Liver (tissue), 9 donors: ENCODE measurements around the gene C3orf20. TPM values are rescaled to one million over a fixed set of nuclear protein-coding genes. Genes with fewer than 3 reads are reported as not detected.

Experiments
- DNase-seq: peaks from one replicate; pipeline ENCODE4 v3.0.0-alpha.2; 2017; ENCODE audit warnings: low spot score
- H3K27ac ChIP-seq, 2 donors: one replicate each; pipeline ENCODE4 v1.7.0; 2013; ENCODE audit warnings: inconsistent platforms in 2 of 2, low read length in 2 of 2, control low read depth in 1 of 2, low read depth in 1 of 2, mild to moderate bottlenecking in 1 of 2
- H3K27me3 ChIP-seq, 4 donors: one replicate each; pipeline versions ENCODE4 v1.6.1 to v1.7.0; 2013; ENCODE audit warnings: low read length in 3 of 4, inconsistent platforms in 1 of 4, mild to moderate bottlenecking in 1 of 4, moderate library complexity in 1 of 4; ENCODE audit not compliant: control insufficient read depth in 4 of 4, insufficient read depth in 4 of 4
- H3K36me3 ChIP-seq, 4 donors: one replicate each; pipeline versions ENCODE4 v1.6.1 to v1.7.0; 2013; ENCODE audit warnings: low read length in 3 of 4, mild to moderate bottlenecking in 3 of 4, low read depth in 1 of 4, moderate library complexity in 1 of 4; ENCODE audit not compliant: control insufficient read depth in 4 of 4, insufficient read depth in 3 of 4
- H3K4me1 ChIP-seq, 4 donors: one replicate each; pipeline versions ENCODE4 v1.6.1 to v1.7.0; 2013; ENCODE audit warnings: low read length in 3 of 4, mild to moderate bottlenecking in 3 of 4, moderate library complexity in 1 of 4; ENCODE audit not compliant: control insufficient read depth in 4 of 4, insufficient read depth in 4 of 4
- H3K4me3 ChIP-seq, 3 donors: one replicate each; pipeline versions ENCODE4 v1.6.1 to v1.7.0; 2013; ENCODE audit warnings: low read length in 3 of 3, control low read depth in 1 of 3, low read depth in 1 of 3, mild to moderate bottlenecking in 1 of 3
- H3K9ac ChIP-seq, 2 donors: one replicate each; pipeline ENCODE4 v1.7.0; 2013; ENCODE audit warnings: low read length in 2 of 2, mild to moderate bottlenecking in 2 of 2, moderate library complexity in 2 of 2, control low read depth in 1 of 2, low read depth in 1 of 2
- H3K9me3 ChIP-seq, 4 donors: one replicate each; pipeline versions ENCODE4 v1.6.1 to v1.7.0; 2013; ENCODE audit warnings: low read length in 3 of 4; ENCODE audit not compliant: control insufficient read depth in 4 of 4
- EGR1 ChIP-seq, 2 donors: IDR thresholded peaks; 2 replicates each; pipeline ENCODE4 v1.6.1; 2016 to 2018; ENCODE audit warnings: antibody characterized with exemption in 2 of 2, low read depth in 2 of 2
- FOXA1 ChIP-seq: IDR thresholded peaks from 2 replicates; pipeline ENCODE4 v1.6.1; 2016; ENCODE audit warnings: antibody characterized with exemption
- FOXA2 ChIP-seq: IDR thresholded peaks from 2 replicates; pipeline ENCODE4 v1.6.1; 2016; ENCODE audit warnings: antibody characterized with exemption
- GABPA ChIP-seq, 2 donors: IDR thresholded peaks in 1 of 2; conservative IDR thresholded peaks in 1 of 2; 2 replicates each; pipeline ENCODE4 v1.6.1; 2016; ENCODE audit warnings: antibody characterized with exemption in 2 of 2, mild to moderate bottlenecking in 1 of 2, moderate library complexity in 1 of 2
- RAD21 ChIP-seq, 2 donors: IDR thresholded peaks; 2 replicates each; pipeline ENCODE4 v1.6.1; 2016; ENCODE audit warnings: antibody characterized with exemption in 2 of 2, mild to moderate bottlenecking in 2 of 2
- SP1 ChIP-seq: IDR thresholded peaks from 2 replicates; pipeline ENCODE4 v1.6.1; 2018; ENCODE audit warnings: antibody characterized with exemption, mild to moderate bottlenecking
- TAF1 ChIP-seq: conservative IDR thresholded peaks from 2 replicates; pipeline ENCODE4 v1.6.1; 2016; ENCODE audit warnings: antibody characterized with exemption, mild to moderate bottlenecking
- YY1 ChIP-seq: IDR thresholded peaks from 2 replicates; pipeline ENCODE4 v1.6.1; 2016; ENCODE audit warnings: antibody characterized with exemption, mild to moderate bottlenecking
- WGBS: extraction: QIAGEN DNeasy Blood & Tissue Kit; methylation state at CpG from one replicate; pipeline ENCODE4 v1.1.7; 2013; 5-methylcytosine and 5-hydroxymethylcytosine counted together
- polyA plus RNA-seq, 2 donors: library from polyadenylated mRNA; stranded (reverse) in 1 of 2; unstranded in 1 of 2; fragments of 200-250 nt in 1 of 2; fragments of >200 nt in 1 of 2; fragmentation: Nextera tagmentation in 1 of 2; extraction: Ambion mirVana in 1 of 2; gene quantifications; one replicate each; pipeline versions ENCODE4 v1.2.1 to v1.2.3, GENCODE V29; 2013 to 2015
- total RNA-seq, 2 donors: library from RNA; depleted of rRNA; stranded (reverse); fragments of >200 nt; gene quantifications; one replicate each; pipeline ENCODE4 v1.2.3, GENCODE V29; 2014
- TF ChIP-seq, protein P1 (sequence below): IDR thresholded peaks from 2 replicates; pipeline ENCODE4 v1.6.1; 2016; ENCODE audit warnings: antibody characterized with exemption
- TF ChIP-seq, protein P2 (sequence below): fragments of 150-350 bp; IDR thresholded peaks from 2 replicates; pipeline ENCODE4 v1.5.1; 2017; ENCODE audit warnings: improper control_type of control experiment, low read depth, low read length; ENCODE audit not compliant: missing input control
- TF ChIP-seq, protein P3 (sequence below): IDR thresholded peaks from 2 replicates; pipeline ENCODE4 v1.6.1; 2016; ENCODE audit warnings: antibody characterized with exemption
- TF ChIP-seq, protein P4 (sequence below): IDR thresholded peaks from 2 replicates; pipeline ENCODE4 v1.6.1; 2016; ENCODE audit warnings: antibody characterized with exemption
- donor health status: healthy.
- donor health status: healthy.
- donor health status: healthy.
- donor health status: healthy.
- donor health status: healthy.

C3orf20 gene
- total and polyA plus RNA-seq, 4 donors: 0.05 to 0.08 TPM; not detected in 2

DNA sequence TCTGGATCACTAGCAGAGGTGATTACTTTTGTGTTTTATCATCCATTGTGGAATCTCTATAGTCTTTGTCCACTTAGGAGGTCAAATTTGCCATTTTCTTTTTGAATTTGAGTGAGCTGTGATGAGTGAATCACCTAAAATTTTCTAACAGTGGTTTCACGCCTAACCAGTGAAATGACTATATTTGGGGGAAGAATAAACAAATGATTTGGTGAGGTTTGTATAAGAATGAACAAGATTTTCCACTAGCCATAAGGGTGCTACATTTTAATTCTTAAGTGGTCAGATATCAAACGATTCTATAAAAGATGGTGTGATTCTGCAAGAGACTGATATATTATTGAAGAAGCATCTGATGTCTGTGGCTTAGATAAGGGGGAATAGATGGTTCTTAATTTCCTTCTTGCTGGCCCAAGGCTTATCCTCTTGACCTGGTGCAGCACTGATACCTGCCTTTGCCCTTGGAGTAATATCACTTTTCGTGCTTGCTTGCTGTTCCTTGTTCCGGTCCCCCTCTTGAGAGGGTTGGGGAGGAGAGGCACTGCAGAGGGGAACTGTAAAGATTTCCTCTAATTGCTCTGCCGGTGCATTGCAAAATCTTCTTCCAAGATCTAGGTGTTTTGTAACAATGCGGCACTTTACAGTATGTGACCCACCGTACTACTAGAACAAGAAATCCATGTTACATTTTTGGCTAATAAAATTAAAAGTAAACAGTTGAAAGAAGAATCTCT lies 14.5 kb downstream of the C3orf20 start:
- no peaks in the 10 kb centered on the region for H3K4me1 ChIP-seq
- H3K27me3 ChIP-seq: no peaks in the 10 kb centered on the region
- 74% methylated on average over 7 of the region's 7 CpGs for WGBS
- H3K9ac ChIP-seq: no peak overlapping the region
- no peak overlapping the region for H3K4me3 ChIP-seq
- DNase-seq: no peak
- no peak for TF ChIP-seq EGR1 (IDR thresholded peaks at IDR 0.05; ENCODE audit: low read depth in 2 of 2)
- no peak for TF ChIP-seq GABPA (IDR thresholded peaks at IDR 0.05 in 1 of 2, conservative IDR thresholded peaks at IDR 0.05 in 1 of 2)
- TF ChIP-seq, protein P1, sequence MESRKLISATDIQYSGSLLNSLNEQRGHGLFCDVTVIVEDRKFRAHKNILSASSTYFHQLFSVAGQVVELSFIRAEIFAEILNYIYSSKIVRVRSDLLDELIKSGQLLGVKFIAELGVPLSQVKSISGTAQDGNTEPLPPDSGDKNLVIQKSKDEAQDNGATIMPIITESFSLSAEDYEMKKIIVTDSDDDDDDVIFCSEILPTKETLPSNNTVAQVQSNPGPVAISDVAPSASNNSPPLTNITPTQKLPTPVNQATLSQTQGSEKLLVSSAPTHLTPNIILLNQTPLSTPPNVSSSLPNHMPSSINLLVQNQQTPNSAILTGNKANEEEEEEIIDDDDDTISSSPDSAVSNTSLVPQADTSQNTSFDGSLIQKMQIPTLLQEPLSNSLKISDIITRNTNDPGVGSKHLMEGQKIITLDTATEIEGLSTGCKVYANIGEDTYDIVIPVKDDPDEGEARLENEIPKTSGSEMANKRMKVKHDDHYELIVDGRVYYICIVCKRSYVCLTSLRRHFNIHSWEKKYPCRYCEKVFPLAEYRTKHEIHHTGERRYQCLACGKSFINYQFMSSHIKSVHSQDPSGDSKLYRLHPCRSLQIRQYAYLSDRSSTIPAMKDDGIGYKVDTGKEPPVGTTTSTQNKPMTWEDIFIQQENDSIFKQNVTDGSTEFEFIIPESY: no peak
- no peak for TF ChIP-seq SP1
- TF ChIP-seq, protein P2, sequence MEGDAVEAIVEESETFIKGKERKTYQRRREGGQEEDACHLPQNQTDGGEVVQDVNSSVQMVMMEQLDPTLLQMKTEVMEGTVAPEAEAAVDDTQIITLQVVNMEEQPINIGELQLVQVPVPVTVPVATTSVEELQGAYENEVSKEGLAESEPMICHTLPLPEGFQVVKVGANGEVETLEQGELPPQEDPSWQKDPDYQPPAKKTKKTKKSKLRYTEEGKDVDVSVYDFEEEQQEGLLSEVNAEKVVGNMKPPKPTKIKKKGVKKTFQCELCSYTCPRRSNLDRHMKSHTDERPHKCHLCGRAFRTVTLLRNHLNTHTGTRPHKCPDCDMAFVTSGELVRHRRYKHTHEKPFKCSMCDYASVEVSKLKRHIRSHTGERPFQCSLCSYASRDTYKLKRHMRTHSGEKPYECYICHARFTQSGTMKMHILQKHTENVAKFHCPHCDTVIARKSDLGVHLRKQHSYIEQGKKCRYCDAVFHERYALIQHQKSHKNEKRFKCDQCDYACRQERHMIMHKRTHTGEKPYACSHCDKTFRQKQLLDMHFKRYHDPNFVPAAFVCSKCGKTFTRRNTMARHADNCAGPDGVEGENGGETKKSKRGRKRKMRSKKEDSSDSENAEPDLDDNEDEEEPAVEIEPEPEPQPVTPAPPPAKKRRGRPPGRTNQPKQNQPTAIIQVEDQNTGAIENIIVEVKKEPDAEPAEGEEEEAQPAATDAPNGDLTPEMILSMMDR: no peak
- no peak for TF ChIP-seq RAD21 (IDR thresholded peaks at IDR 0.05)
- TF ChIP-seq, protein P3, sequence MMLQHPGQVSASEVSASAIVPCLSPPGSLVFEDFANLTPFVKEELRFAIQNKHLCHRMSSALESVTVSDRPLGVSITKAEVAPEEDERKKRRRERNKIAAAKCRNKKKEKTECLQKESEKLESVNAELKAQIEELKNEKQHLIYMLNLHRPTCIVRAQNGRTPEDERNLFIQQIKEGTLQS: no peak
- no peak for TF ChIP-seq TAF1
- TF ChIP-seq, protein P4, sequence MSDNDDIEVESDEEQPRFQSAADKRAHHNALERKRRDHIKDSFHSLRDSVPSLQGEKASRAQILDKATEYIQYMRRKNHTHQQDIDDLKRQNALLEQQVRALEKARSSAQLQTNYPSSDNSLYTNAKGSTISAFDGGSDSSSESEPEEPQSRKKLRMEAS: no peak
- no peaks in the 10 kb centered on the region for H3K9me3 ChIP-seq
- no peaks in the 10 kb centered on the region for H3K36me3 ChIP-seq
- no peak overlapping the region for H3K27ac ChIP-seq

DNA sequence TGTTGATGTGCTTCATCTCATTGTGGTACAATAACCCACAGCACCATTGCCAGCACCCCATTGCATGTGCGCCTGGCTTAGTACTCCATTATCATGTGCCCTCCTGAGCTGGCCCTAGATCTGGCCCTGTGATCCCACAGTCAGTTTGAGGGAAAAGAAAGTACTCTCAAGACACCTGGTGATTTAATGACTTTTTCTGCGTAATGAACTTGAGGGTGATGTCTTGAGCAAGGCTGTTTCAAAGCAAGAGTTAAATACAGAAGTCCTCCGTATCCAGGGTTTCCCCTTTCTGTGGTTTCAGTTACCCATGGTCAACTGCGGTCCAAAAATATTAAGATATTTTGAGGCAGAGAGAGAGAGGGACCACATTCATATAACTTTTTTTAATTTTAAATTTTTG lies 16.3 kb downstream of the C3orf20 start:
- 88% methylated on average over 4 of the region's 4 CpGs for WGBS
- no peak for DNase-seq
- TF ChIP-seq YY1: no peak
- TF ChIP-seq SP1: no peak
- TF ChIP-seq, protein P3: no peak
- TF ChIP-seq FOXA1: no peak
- TF ChIP-seq, protein P1: no peak
- no peak for TF ChIP-seq FOXA2
- no peaks in the 10 kb centered on the region for H3K36me3 ChIP-seq
- no peak overlapping the region for H3K27ac ChIP-seq
- H3K9me3 ChIP-seq: no peaks in the 10 kb centered on the region
- H3K4me3 ChIP-seq: no peak overlapping the region
- H3K27me3 ChIP-seq: no peaks in the 10 kb centered on the region
- no peaks in the 10 kb centered on the region for H3K4me1 ChIP-seq
- no peak overlapping the region for H3K9ac ChIP-seq
